ENCODE measurements around the gene COMMD7.

DNA sequence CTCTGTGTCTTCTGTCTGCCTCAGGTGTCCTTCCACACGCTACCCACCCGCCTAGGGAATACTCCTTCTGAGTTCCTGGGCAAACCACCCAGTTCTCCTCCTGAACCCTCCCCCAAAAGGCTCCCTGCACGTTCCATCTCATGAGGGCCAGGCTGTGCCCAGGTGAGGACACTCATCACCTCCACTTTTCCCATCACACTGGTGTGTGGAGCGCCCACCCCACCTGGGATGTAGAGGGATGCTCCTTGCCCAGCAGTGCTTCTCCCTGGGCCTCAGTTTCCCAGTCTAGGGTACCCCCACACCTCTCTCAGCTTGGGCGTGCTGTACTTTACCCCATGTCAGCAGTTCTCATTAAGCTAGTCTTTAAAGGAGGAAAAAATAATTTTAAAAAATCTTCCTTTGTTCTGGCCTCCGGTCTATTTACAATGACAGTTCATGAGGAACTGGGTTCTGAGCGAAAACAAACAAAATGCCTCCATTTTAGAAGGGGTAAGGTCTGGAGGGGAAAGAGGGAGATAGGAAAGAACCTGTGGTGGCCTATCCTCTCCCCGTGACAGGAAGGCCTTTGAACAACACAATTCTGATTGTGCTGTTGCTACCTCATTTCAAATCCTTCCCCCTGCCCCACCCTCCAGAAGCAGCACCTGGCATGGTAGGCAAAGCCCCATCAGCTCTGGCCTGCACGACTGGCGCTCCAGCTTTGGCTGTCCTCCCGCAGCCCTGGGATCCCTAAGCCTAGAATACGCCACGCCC, 67.9 kb downstream of the COMMD7 start:
- TF ChIP-seq, protein P1, sequence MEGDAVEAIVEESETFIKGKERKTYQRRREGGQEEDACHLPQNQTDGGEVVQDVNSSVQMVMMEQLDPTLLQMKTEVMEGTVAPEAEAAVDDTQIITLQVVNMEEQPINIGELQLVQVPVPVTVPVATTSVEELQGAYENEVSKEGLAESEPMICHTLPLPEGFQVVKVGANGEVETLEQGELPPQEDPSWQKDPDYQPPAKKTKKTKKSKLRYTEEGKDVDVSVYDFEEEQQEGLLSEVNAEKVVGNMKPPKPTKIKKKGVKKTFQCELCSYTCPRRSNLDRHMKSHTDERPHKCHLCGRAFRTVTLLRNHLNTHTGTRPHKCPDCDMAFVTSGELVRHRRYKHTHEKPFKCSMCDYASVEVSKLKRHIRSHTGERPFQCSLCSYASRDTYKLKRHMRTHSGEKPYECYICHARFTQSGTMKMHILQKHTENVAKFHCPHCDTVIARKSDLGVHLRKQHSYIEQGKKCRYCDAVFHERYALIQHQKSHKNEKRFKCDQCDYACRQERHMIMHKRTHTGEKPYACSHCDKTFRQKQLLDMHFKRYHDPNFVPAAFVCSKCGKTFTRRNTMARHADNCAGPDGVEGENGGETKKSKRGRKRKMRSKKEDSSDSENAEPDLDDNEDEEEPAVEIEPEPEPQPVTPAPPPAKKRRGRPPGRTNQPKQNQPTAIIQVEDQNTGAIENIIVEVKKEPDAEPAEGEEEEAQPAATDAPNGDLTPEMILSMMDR (IDR thresholded peaks at IDR 0.05 in 2 of 3, conservative IDR thresholded peaks at IDR 0.05 in 1 of 3; ENCODE audit: borderline replicate concordance in 1 of 3, insufficient read depth in 1 of 3, low read depth in 2 of 3, low read length in 2 of 3) = no peak
- no peak for TF ChIP-seq POLR2AphosphoS5 (IDR thresholded peaks at IDR 0.05; ENCODE audit: low read depth, low read length)
- TF ChIP-seq SIN3A (IDR thresholded peaks at IDR 0.05; ENCODE audit: low read depth) = no peak

Measured in HCT116 (cell line).